K562 (cell line): Measurements from ENCODE around the gene CD72. TPM values are rescaled to one million over a fixed set of nuclear protein-coding genes. Genes with fewer than 3 reads are reported as not detected.

Source experiments
- ATAC-seq: fragments of 200-7000 bp; cut with Tn5 transposase; 3 replicates; pipeline ENCODE4 v1.9.1; 2020; ENCODE audit warnings: moderate library complexity
- BruUV-seq: library from RNA; stranded (reverse); fragments of 400-500 nt; replicated peaks from 2 replicates; lab custom pipeline; 2021; lab: Mats Ljungman, UMichigan
- CTCF ChIA-PET: fragments of 300-600 bp; formaldehyde crosslinking; extraction: SDS; loops from one replicate; lab custom pipeline; 2021; ENCODE audit warnings: low intra/inter-chr PET ratio; lab: Yijun Ruan, JAX
- POLR2A ChIA-PET: fragments of 300-600, 350-650 bp; sonication (Branson Sonifier 250); formaldehyde crosslinking; extraction: SDS; loops from one replicate; lab custom pipeline; 2021; ENCODE audit warnings: antibody characterized with exemption, inconsistent platforms; lab: Yijun Ruan, JAX
- DNase-seq, 4 experiments: peaks; one replicate each; pipeline versions ENCODE4 v3.0.0 to v3.0.0-alpha.2; 2011 to 2018; ENCODE audit warnings: low spot score in 3 of 4, mixed read lengths in 3 of 4; ENCODE audit errors: extremely low read depth in 1 of 4
- FAIRE-seq: peaks from 2 replicates; lab custom pipeline; 2011; peaks lifted over from hg19 to GRCh38; lab: Jason Lieb, UNC
- H2AFZ ChIP-seq: 2 replicates; pipeline ENCODE4 v1.6.0; 2011; ENCODE audit warnings: low read depth, low read length, control low read depth, inconsistent platforms
- H3K27ac ChIP-seq: fragments of 200-600 bp; 3 replicates; pipeline ENCODE4 v1.8.0; 2011; ENCODE audit warnings: low read depth, mild to moderate bottlenecking, control low read depth, inconsistent platforms, low read length, moderate library complexity, mixed read lengths; ENCODE audit errors: extremely low read depth
- H3K27me3 ChIP-seq, 2 experiments: fragments of 300-600 bp in 1 of 2; 2 replicates in 1 of 2; 3 replicates in 1 of 2; pipeline versions ENCODE4 v1.6.0 to v1.8.0; 2011; ENCODE audit warnings: inconsistent platforms in 2 of 2, low read length in 2 of 2, mild to moderate bottlenecking in 1 of 2, mixed read lengths in 1 of 2, moderate library complexity in 1 of 2; ENCODE audit not compliant: control insufficient read depth in 2 of 2, insufficient read depth in 2 of 2
- H3K36me3 ChIP-seq: fragments of 300-600 bp; 3 replicates; pipeline ENCODE4 v1.8.0; 2011; ENCODE audit warnings: mild to moderate bottlenecking, low read length, inconsistent platforms; ENCODE audit not compliant: control insufficient read depth, insufficient read depth
- H3K4me1 ChIP-seq, 2 experiments: fragments of 200-600 bp in 1 of 2; replicated peaks in 1 of 2; 2 replicates in 1 of 2; 3 replicates in 1 of 2; pipeline versions ENCODE4 v1.5.1 to v1.8.0; 2011; ENCODE audit warnings: inconsistent platforms in 2 of 2, low read length in 2 of 2, mild to moderate bottlenecking in 1 of 2, mixed read lengths in 1 of 2, moderate library complexity in 1 of 2; ENCODE audit not compliant: control insufficient read depth in 2 of 2, insufficient read depth in 2 of 2
- H3K4me2 ChIP-seq: 2 replicates; pipeline ENCODE4 v1.6.1; 2011; ENCODE audit warnings: low read length, control low read depth, inconsistent platforms, mixed read lengths; ENCODE audit not compliant: insufficient read depth
- H3K4me3 ChIP-seq: fragments of 200-600 bp; sonication (generic), shearing (Covaris generic); 2 replicates; pipeline ENCODE4 v1.5.1; 2016; ENCODE audit warnings: control low read depth, inconsistent platforms
- H3K79me2 ChIP-seq: fragments of 200-600 bp; 3 replicates; pipeline ENCODE4 v1.8.0; 2011; ENCODE audit warnings: low read length, inconsistent platforms; ENCODE audit not compliant: control insufficient read depth, insufficient read depth
- H3K9ac ChIP-seq, 2 experiments: 2 replicates each; pipeline versions ENCODE4 v1.6.0 to v1.6.1; 2011; ENCODE audit warnings: low read depth in 2 of 2, low read length in 2 of 2, control low read depth in 1 of 2, inconsistent platforms in 1 of 2, mild to moderate bottlenecking in 1 of 2, mixed read lengths in 1 of 2; ENCODE audit not compliant: insufficient read depth in 1 of 2
- H3K9me1 ChIP-seq: one replicate; pipeline ENCODE4 v1.6.0; 2011; ENCODE audit warnings: inconsistent platforms, mild to moderate bottlenecking, low read length, moderate library complexity; ENCODE audit not compliant: control insufficient read depth, insufficient read depth
- H3K9me3 ChIP-seq: replicated peaks from 2 replicates; pipeline ENCODE4 v1.5.1; 2011; ENCODE audit warnings: low read depth, low read length, inconsistent platforms; ENCODE audit not compliant: control insufficient read depth, insufficient read depth
- H4K20me1 ChIP-seq: replicated peaks from 2 replicates; pipeline ENCODE4 v1.6.1; 2011; ENCODE audit warnings: low read length, inconsistent platforms, mixed read lengths; ENCODE audit not compliant: control insufficient read depth, insufficient read depth
- CTBP1 ChIP-seq: fragments of 450-650 bp; IDR thresholded peaks from 2 replicates; pipeline ENCODE4 v1.6.1; 2016; ENCODE audit warnings: borderline replicate concordance
- FOSL1 ChIP-seq: fragments of 200-800 bp; sonication (Bioruptor generic); conservative IDR thresholded peaks from 2 replicates; pipeline ENCODE4 v1.6.1; 2016; ENCODE audit warnings: missing genetic modification characterization, missing compliant biosample characterization
- HMGN3 ChIP-seq: IDR thresholded peaks from 2 replicates; pipeline ENCODE4 v1.6.1; 2011; ENCODE audit warnings: borderline replicate concordance, low read depth, mild to moderate bottlenecking, mixed read lengths, low read length; ENCODE audit not compliant: insufficient read length; ENCODE audit errors: extremely low read depth
- IRF2 ChIP-seq: sonication (generic); formaldehyde crosslinking; IDR thresholded peaks from 2 replicates; pipeline ENCODE4 v1.8.1; 2022; ENCODE audit warnings: mild to moderate bottlenecking, missing genetic modification reagents
- PKNOX1 ChIP-seq: fragments of 450-650 bp; IDR thresholded peaks from 2 replicates; pipeline ENCODE4 v1.6.1; 2016
- ZNF121 ChIP-seq: sonication (generic); formaldehyde crosslinking; conservative IDR thresholded peaks from 2 replicates; pipeline ENCODE4 v1.8.0; 2022; ENCODE audit warnings: missing genetic modification reagents
- ZNF316 ChIP-seq: fragments of 450-650 bp; IDR thresholded peaks from 2 replicates; pipeline ENCODE4 v1.6.1; 2016
- WGBS: fragments of 100-300 bp; shearing (Covaris generic); methylation state at CpG from one replicate; pipeline ENCODE4 v1.1.6; 2016; ENCODE audit warnings: low coverage, mixed read lengths; ENCODE audit not compliant: insufficient coverage; ENCODE audit errors: missing lambda C conversion rate; 5-methylcytosine and 5-hydroxymethylcytosine counted together
- in situ Hi-C: fragments of 300-500 bp; cut with MboI; formaldehyde crosslinking; loops from 4 replicates; pipeline ENCODE4 v1.15.0; 2018; ENCODE audit warnings: inconsistent platforms, mixed read lengths
- intact Hi-C: fragments of 100-400 bp; cut with micrococcal nuclease; formaldehyde crosslinking; loops from 2 replicates; pipeline ENCODE4 v1.14.2; 2022
- polyA plus RNA-seq, 8 experiments: library from polyadenylated mRNA; depleted of rRNA in 4 of 8; stranded (reverse) in 5 of 8; unstranded in 3 of 8; fragments of >200 nt; fragmentation: Nextera tagmentation in 2 of 8; fragmentation: Illumina TruSeq in 1 of 8; extraction: Ambion mirVana in 2 of 8; extraction: Trizol in 1 of 8; gene quantifications; 2 replicates each; pipeline versions ENCODE4 v1.2.1 to v1.2.3, GENCODE V29; 2011 to 2014; ENCODE audit warnings: inconsistent platforms in 1 of 8, missing spikeins in 1 of 8
- total RNA-seq, 7 experiments: library from RNA; depleted of rRNA in 6 of 7; stranded (reverse); fragments of >200 nt in 6 of 7; fragmentation: Illumina TruSeq in 2 of 7; extraction: Trizol in 2 of 7; gene quantifications; 2 replicates each; pipeline versions ENCODE4 v1.2.1 to v1.2.3, GENCODE V29; 2011 to 2021; ENCODE audit warnings: low replicate concordance in 1 of 7
- TF ChIP-seq, protein P1 (sequence below): IDR thresholded peaks from 2 replicates; pipeline ENCODE4 v1.6.1; 2012; ENCODE audit warnings: low read depth, low read length, improper control_type of control experiment, borderline replicate concordance

CD72 gene
- total and polyA plus RNA-seq, 9 of the 15 experiments (the other 6 are each of a cell fraction or from before 2014, with no cell fraction given): 0.11 to 0.78 (median 0.27) TPM; not detected in 1

DNA sequence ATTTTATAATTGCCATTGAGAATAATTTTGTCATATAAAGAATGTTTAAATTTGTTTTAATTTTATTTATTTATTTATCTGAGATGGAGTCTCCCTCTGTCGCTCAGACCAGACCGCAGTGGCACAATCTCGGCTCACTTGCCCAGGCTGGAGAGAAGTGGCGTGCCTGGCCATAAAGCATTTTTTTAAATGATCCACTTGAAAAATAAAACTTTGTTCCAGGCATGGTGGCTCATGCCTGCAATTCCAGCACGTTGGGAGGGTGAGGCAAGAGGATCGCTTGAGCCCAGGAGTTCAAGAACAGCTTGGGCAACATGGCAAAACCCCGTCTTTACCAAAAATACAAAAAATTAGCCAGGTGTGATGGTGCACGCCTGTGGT is 34.6 kb upstream of the CD72 start:
- FAIRE-seq: no peak
- intact Hi-C loops: no loop called here
- 73% methylated on average over 5 of the region's 8 CpGs for WGBS
- no peak for ATAC-seq
- no peak overlapping the region for H3K9ac ChIP-seq
- no peak overlapping the region for H2AFZ ChIP-seq
- no peak overlapping the region for H3K4me3 ChIP-seq
- TF ChIP-seq CTBP1 (no peak), HMGN3 (no peak), ZNF316 (no peak), FOSL1 (tag) (0 out of 2 replicates have a peak, but pooled peaks have one; percentile 2), PKNOX1 (no peak), IRF2 (CRISPR knock-in tag) (no peak), ZNF121 (no peak)
- TF ChIP-seq, protein P1, sequence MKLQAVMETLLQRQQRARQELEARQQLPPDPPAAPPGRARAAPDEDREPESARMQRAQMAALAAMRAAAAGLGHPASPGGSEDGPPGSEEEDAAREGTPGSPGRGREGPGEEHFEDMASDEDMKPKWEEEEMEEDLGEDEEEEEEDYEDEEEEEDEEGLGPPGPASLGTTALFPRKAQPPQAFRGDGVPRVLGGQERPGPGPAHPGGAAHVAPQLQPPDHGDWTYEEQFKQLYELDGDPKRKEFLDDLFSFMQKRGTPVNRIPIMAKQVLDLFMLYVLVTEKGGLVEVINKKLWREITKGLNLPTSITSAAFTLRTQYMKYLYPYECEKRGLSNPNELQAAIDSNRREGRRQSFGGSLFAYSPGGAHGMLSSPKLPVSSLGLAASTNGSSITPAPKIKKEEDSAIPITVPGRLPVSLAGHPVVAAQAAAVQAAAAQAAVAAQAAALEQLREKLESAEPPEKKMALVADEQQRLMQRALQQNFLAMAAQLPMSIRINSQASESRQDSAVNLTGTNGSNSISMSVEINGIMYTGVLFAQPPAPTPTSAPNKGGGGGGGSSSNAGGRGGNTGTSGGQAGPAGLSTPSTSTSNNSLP: no peak
- H3K4me1 ChIP-seq: peaks cover 27 to 31% of the 10 kb centered on the region in 2 experiments
- no peak overlapping the region for H3K4me2 ChIP-seq
- H3K9me1 ChIP-seq: no peaks in the 10 kb centered on the region
- no peaks in the 10 kb centered on the region for H3K9me3 ChIP-seq
- no TSS peak for BruUV-seq
- H3K36me3 ChIP-seq: no peaks in the 10 kb centered on the region
- H3K27me3 ChIP-seq: no peaks in the 10 kb centered on the region
- no peaks in the 10 kb centered on the region for H3K79me2 ChIP-seq
- H3K27ac ChIP-seq: no peak overlapping the region
- H4K20me1 ChIP-seq: no peaks in the 10 kb centered on the region
- ChIA-PET POLR2A (interaction anchor here (0.6 kb wide), 1 partner anchor 168 kb away, joined by 3 read pairs; no protein-coding TSS in a partner anchor), CTCF (no interaction called here)
- no peak for DNase-seq
- in situ Hi-C loops: no loop called here
